ENCODE measurements around the gene RPUSD2.
A peak's percentile ranks its signal among the peaks of the same experiment; 100 is the strongest.
"Not testable (repeated sequence)": the region's sequence is repeated elsewhere in the genome, so short reads cannot be mapped to it uniquely, and the experiment has no call there.

RPUSD2 gene

GRCh38 chr15:40565333-40566238 is 3.5 kb upstream of the RPUSD2 start:
- no peak for DNase-seq (ENCODE audit: low read depth in 2 of 2)

GRCh38 chr15:40567111-40567510 is 2.0 kb upstream of the RPUSD2 start:
- DNase-seq (ENCODE audit: low read depth in 2 of 2) = no peak

- no peak for DNase-seq (ENCODE audit: low read depth in 2 of 2)
Measured at GRCh38 chr15:40575113-40575512, 6.0 kb downstream of the RPUSD2 start.

- DNase-seq (ENCODE audit: low read depth in 2 of 2) = not testable (repeated sequence)
Measured at GRCh38 chr15:40576914-40577313, 7.8 kb downstream of the RPUSD2 start.

- no peak for DNase-seq (ENCODE audit: low read depth in 2 of 2)
Measured at GRCh38 chr15:40578892-40579291, 9.8 kb downstream of the RPUSD2 start.

- DNase-seq (ENCODE audit: low read depth in 2 of 2) = not testable (repeated sequence)
Measured at GRCh38 chr15:40581796-40582195, 12.7 kb downstream of the RPUSD2 start.

GRCh38 chr15:40582726-40583246 is 13.7 kb downstream of the RPUSD2 start:
- no peak for DNase-seq (ENCODE audit: low read depth in 2 of 2)

GRCh38 chr15:40584191-40584590 is 15.1 kb downstream of the RPUSD2 start:
- no peak for DNase-seq (ENCODE audit: low read depth in 2 of 2)

GRCh38 chr15:40590667-40591050 is 21.6 kb downstream of the RPUSD2 start:
- no peak for DNase-seq (ENCODE audit: low read depth in 2 of 2)

GRCh38 chr15:40591389-40591788 is 22.3 kb downstream of the RPUSD2 start:
- DNase-seq (ENCODE audit: low read depth in 2 of 2) = no peak

- DNase-seq (ENCODE audit: low read depth in 2 of 2) = no peak
Measured at GRCh38 chr15:40593165-40593564, 24.1 kb downstream of the RPUSD2 start.

- DNase-seq (ENCODE audit: low read depth in 2 of 2) = peak; percentile 90
Measured at GRCh38 chr15:40593588-40594428, 24.7 kb downstream of the RPUSD2 start, which contains the start of gene KNL1. Gene KNL1, plus strand, starts transcription at chr15:40594249. Its CDS starts 8,683 bp downstream, at chr15:40602932.

GRCh38 chr15:40594429-40594836 is 25.3 kb downstream of the RPUSD2 start:
- no peak for DNase-seq (ENCODE audit: low read depth in 2 of 2)

- no peak for DNase-seq (ENCODE audit: low read depth in 2 of 2)
Measured at GRCh38 chr15:40595219-40595618, 26.1 kb downstream of the RPUSD2 start.

GRCh38 chr15:40595773-40596172 is 26.7 kb downstream of the RPUSD2 start:
- DNase-seq (ENCODE audit: low read depth in 2 of 2) = no peak

GRCh38 chr15:40597024-40597423 is 27.9 kb downstream of the RPUSD2 start:
- DNase-seq (ENCODE audit: low read depth in 2 of 2) = no peak

- no peak for DNase-seq (ENCODE audit: low read depth in 2 of 2)
Measured at GRCh38 chr15:40598126-40598525, 29.0 kb downstream of the RPUSD2 start.

- no peak for DNase-seq (ENCODE audit: low read depth in 2 of 2)
Measured at GRCh38 chr15:40598672-40599071, 29.6 kb downstream of the RPUSD2 start.

- no peak for DNase-seq (ENCODE audit: low read depth in 2 of 2)
Measured at GRCh38 chr15:40600956-40601355, 31.9 kb downstream of the RPUSD2 start.

GRCh38 chr15:40603935-40604334 is 34.8 kb downstream of the RPUSD2 start:
- DNase-seq (ENCODE audit: low read depth in 2 of 2) = no peak

GRCh38 chr15:40613080-40613479 is 44.0 kb downstream of the RPUSD2 start:
- no peak for DNase-seq (ENCODE audit: low read depth in 2 of 2)

- DNase-seq (ENCODE audit: low read depth in 2 of 2) = no peak
Measured at GRCh38 chr15:40618023-40618422, 48.9 kb downstream of the RPUSD2 start.
